ENCODE results near the gene RPN1.

GRCh38 chr3:128629936-128630335 lies 20.7 kb downstream of the RPN1 start:
- no peak for TF ChIP-seq POLR2AphosphoS5 (IDR thresholded peaks at IDR 0.05)
- TF ChIP-seq CTCF (IDR thresholded peaks at IDR 0.05), result no peak
- no peak for TF ChIP-seq EP300 (IDR thresholded peaks at IDR 0.05)

All from sigmoid colon (tissue), 4 donors.